ENCODE results near the gene PDF. TPM values are rescaled to one million over a fixed set of nuclear protein-coding genes. Genes with fewer than 3 reads are reported as not detected.

The PDF gene
- total RNA-seq, 1 donor from 2014 or later = 24.4 TPM

- DNase-seq (ENCODE audit: extremely low read depth, low read depth, low spot score) = peak; percentile 67
Measured at GRCh38 chr16:69286941-69287713, 43.3 kb downstream of the PDF start.

- no peak for DNase-seq (ENCODE audit: extremely low read depth, low read depth, low spot score)
Measured at GRCh38 chr16:69285240-69285639, 45.1 kb downstream of the PDF start.

- DNase-seq (ENCODE audit: extremely low read depth, low read depth, low spot score) = no peak
Measured at GRCh38 chr16:69283851-69284250, 46.5 kb downstream of the PDF start.

GRCh38 chr16:69277413-69277812 is 53.0 kb downstream of the PDF start:
- no peak for DNase-seq (ENCODE audit: extremely low read depth, low read depth, low spot score)

Other genes with a start within 250 kb of the PDF start
- 0.70 and 6.2 TPM in 2 replicates for gene HAS3, start 224.9 kb downstream of the PDF start, total RNA-seq
- 109 and 118 TPM in 2 replicates for gene CHTF8, start 198.0 kb downstream of the PDF start, total RNA-seq
- gene UTP4, start 197.9 kb downstream of the PDF start, total RNA-seq = 25.6 and 31.5 TPM in 2 replicates
- 51.4 and 85.3 TPM in 2 replicates for gene SNTB2, start 143.4 kb downstream of the PDF start, total RNA-seq
- 35.7 and 46.0 TPM in 2 replicates for gene VPS4A, start 19.2 kb downstream of the PDF start, total RNA-seq
- 47.9 and 48.7 TPM in 2 replicates for gene COG8, start 9.0 kb upstream of the PDF start, total RNA-seq
- gene NIP7, start 9.2 kb upstream of the PDF start, total RNA-seq = 22.6 and 25.8 TPM in 2 replicates
- gene TMED6, start 21.2 kb upstream of the PDF start, total RNA-seq = not detected in 2 replicates
- 17.7 and 19.0 TPM in 2 replicates for gene TERF2, start 55.4 kb upstream of the PDF start, total RNA-seq
- gene CYB5B, start 94.0 kb upstream of the PDF start, total RNA-seq = 102 and 165 TPM in 2 replicates
- 62.2 and 71.0 TPM in 2 replicates for gene NFAT5, start 235.4 kb upstream of the PDF start, total RNA-seq

Data from glomerular endothelial cell (primary cell).